GM12874 (cell line): ENCODE results near the gene AAMP.

Experiments
- CTCF ChIP-seq: IDR thresholded peaks from 2 replicates; pipeline ENCODE4 v1.5.1; 2011; ENCODE audit warnings: low read depth, mild to moderate bottlenecking, control low read depth, low read length, moderate library complexity; ENCODE audit not compliant: insufficient read depth

AAMP gene

DNA sequence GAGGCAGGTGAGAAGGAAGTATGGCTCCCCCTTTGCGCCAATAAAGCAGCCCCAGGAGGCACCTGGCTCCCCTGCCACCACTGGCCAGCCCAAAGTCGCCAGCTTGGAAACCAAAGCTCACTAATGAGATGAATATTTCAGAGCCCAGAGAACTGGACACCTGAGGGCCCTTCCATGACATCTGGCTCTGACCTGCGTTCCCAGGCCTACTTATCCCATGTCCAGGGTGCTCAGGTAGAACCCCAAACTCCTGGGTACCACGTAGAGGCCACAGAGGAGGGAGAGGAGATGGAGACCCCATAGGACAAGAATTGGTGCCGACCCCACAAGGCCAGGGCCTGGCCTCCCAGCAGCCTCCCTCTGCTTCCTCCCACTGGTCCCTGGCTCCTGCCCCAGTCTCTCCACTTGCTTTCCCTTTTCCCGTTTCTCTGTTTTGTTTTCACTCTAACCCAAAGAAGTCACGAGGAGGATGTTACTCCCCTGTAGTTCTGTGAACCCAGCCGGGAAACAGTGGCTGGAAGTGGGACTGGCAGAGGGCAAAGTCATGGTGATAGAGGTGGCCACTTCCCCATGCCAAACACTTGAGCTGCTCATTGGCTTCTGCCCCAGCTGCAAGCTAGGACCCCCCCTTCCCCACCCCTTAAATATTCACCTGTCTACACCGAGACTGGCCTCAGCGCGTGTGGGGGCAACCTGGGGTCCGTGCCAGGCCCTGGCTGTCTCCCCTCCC lies 21.5 kb upstream of the AAMP start:
- no peak for TF ChIP-seq CTCF

- no peak for TF ChIP-seq CTCF
These were observed 20.7 kb upstream of the AAMP start for GRCh38 chr2:218290316-218291261.

GRCh38 chr2:218289639-218290315 lies 19.8 kb upstream of the AAMP start:
- no peak for TF ChIP-seq CTCF

DNA sequence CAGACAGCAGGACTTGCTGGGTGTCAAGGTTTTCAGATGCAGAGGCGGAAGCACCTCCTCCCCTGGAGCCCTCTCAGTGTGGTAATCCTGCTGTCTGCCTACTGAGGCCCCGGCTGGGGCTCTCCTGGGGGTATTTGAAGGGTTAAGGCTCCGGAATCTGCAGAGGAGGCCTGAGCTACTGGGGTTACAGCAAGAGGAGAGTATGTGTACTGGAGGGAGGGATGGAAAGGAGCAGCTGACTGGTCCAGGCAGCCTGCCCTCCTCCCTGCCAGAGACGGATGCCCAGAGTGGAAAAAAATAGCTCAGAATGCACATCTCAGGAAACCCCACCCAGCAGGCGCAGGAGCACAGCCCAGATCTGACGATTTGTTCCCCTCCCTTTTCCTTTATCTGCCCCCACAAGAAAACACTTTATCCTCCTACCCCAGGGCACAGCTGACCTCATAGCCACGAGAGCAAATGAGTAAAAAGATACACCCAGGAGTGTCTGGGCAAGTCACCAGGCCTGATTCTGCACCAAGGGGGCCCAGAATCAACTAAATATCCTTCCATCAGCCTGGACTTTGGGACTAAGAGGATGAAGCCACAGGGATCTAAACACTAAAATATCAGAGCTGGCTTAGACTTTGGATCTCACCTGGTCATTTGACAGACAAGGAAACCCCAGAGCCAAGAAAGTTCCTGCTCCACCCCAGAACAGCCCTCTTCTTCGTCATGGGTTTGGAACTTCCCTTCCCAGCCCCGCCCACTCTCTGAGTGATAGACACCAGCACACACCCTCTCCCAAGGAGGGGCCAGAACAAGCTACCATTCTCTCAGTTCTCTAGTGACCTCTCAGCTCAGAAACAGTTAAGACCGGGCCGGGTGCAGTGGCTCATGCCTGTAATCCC lies 16.9 kb upstream of the AAMP start:
- no peak for TF ChIP-seq CTCF

DNA sequence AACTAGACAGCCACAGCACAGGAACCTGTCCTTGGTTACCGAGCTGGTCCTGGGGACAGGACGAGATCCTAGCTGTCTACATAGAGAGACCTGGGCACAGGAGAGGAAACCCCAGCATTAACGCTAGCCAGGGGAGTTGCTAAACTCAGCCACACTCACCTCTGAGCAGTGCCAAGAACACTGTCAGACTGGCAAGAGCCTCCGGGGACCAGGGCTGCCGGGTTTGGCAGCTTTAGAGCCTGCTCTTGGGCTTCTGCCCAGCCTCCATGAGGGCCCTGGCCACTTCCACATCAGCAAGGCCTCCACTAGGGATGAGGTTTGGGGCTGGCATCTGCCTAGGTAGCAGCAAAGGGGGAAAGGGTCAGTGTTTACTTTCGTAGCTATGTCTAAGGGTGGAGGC lies 15.7 kb upstream of the AAMP start:
- TF ChIP-seq CTCF, result no peak

GRCh38 chr2:218284106-218284811 lies 14.3 kb upstream of the AAMP start:
- TF ChIP-seq CTCF, result no peak
